ENCODE data around the gene CRHR2.

CRHR2 gene

DNA sequence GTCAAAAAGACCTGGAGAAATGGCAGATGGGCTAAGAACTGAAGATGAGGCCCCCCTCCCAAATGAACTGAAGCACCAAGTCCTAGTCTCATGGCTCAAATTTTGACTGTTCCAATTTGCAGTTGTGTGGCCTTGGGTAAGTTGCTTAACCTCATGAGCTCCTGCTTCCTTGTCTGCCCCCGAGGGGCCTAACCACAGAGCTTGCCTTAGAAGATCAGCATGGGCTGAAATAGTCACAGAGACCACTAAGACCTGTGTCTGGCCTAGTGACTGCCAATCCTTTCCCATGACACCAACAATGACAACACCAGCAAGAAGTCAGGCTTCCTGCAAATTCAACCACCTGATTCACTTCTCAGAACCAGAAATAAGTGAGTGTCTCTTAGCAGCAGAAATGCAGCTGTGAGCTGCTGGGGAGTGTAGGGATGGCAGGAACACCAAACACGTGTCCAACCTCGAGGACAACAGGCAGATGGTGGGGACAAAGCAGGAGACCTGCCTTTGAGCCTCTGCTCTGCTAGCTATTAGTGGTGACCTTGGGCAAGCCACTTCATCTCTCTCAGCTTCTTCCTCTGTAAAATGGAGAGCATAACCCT is 23.7 kb downstream of the CRHR2 start:
- DNase-seq (ENCODE audit: low read depth) = no peak
- H3K4me3 ChIP-seq (ENCODE audit: low read length) = no peak overlapping the region
- TF ChIP-seq, protein P1, sequence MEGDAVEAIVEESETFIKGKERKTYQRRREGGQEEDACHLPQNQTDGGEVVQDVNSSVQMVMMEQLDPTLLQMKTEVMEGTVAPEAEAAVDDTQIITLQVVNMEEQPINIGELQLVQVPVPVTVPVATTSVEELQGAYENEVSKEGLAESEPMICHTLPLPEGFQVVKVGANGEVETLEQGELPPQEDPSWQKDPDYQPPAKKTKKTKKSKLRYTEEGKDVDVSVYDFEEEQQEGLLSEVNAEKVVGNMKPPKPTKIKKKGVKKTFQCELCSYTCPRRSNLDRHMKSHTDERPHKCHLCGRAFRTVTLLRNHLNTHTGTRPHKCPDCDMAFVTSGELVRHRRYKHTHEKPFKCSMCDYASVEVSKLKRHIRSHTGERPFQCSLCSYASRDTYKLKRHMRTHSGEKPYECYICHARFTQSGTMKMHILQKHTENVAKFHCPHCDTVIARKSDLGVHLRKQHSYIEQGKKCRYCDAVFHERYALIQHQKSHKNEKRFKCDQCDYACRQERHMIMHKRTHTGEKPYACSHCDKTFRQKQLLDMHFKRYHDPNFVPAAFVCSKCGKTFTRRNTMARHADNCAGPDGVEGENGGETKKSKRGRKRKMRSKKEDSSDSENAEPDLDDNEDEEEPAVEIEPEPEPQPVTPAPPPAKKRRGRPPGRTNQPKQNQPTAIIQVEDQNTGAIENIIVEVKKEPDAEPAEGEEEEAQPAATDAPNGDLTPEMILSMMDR (IDR thresholded peaks at IDR 0.05; ENCODE audit: insufficient read depth, low read depth, low read length, missing control alignments) = no peak

DNA sequence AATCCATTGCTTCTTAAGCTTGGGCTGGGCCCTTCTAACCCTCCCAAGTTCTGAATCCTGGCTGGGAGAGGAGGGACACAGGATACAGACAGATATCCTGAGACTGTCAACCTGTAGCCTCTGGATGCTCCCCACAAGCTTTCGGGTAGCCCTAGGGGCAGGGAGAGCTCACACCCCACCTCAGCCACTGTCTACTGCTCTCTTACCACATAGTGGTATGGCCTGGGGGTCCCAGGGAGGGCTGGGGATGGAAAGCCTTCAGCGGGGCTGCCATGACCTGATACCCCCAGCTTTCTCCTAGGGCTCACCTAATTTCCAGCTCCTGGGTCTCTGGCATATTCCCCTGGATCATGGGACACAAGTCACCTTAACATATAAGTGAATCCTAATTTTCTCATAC is 25.1 kb downstream of the CRHR2 start:
- DNase-seq (ENCODE audit: low read depth) = no peak
- TF ChIP-seq, protein P1 (IDR thresholded peaks at IDR 0.05; ENCODE audit: insufficient read depth, low read depth, low read length, missing control alignments) = no peak
- H3K4me3 ChIP-seq (ENCODE audit: low read length) = no peak overlapping the region

DNA sequence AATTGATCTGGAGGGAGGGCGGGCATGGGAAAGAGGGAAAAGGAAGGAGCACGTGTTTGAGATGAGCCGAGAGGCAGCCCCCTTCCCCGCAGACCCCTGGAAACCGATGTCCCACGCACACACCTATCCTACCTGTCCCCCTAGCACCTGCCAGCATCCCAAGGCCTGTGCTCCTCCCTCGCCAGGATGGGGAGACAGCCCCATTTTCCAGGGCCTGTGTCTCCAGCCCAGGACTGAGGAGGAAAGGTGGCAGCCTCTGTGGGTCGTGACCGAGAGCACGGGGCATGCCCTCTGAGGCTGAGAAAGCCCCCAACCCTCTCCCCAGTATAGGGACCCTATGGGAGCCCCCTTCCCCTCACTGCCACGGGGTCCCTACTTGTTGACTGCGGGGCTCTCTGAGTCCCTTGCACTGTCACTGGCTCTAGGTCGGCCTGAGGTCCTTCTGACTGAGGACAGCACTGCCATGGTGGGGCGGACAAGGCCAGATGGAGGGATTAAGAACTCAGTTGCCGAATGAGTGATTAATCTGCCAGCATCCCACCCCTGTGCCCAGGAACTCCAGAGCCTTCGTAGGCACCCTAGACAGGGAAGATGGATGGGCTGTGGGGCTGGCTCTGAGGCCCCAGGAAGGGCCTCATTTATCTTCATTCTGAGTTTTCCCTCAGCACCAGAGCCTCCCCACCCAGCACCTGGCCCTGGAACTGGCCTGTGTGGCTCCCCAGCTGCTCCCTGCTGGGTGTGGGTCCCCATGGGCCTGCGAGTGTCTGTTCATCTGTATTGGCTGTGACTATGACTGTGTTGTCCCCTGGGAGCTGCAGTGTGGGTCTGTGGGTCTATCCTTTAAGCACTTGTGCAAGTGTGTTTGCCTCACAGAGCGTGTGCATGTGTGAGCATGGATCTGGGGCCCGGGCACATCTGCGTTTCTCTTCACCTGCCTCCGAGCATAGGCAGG is 26.0 kb downstream of the CRHR2 start:
- no peak overlapping the region for H3K4me3 ChIP-seq (ENCODE audit: low read length)
- no peak for DNase-seq (ENCODE audit: low read depth)
- TF ChIP-seq, protein P1 (IDR thresholded peaks at IDR 0.05; ENCODE audit: insufficient read depth, low read depth, low read length, missing control alignments) = no peak

DNA sequence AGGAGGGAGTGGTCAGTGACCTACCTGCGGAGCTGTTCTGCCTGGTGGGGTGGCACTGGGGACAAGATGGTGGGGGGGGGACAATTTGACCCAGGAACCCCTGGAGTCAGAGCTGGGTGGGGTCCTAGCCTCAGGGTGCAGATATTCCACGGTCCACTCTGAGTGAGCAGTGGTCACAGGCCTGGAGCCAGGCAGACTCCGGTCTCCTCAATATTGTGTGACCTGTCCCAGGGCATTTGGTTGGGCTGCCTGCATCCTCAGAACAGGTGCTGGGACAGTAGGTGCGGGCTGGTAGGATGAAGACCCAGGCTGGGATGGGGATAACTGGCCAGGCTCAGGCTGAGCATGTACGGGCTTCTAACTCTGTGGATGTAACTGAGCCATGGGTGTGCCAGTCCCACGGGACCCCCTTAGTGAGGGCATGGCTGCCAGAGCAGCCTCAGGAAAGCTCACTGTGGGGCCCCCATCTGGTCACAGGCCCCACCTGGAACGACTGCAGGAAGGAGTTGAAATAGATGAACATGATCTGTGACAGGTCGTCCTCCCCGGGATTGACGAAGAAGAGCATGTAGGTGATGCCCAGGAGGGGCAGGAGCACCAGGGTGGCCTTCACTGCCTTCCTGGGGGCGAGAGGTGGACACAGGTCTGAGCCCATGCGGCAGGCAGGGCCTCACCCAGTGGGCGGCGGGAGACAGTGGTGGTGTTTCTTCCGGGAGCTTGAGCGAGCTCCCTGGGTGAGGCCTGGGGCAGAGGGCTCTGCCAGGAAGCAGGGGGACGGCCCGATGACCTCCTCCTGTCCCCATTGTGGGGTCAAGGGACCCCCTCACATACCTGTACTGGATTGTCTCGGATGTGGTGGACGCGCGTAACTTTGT is 26.9 kb downstream of the CRHR2 start:
- TF ChIP-seq, protein P1 (IDR thresholded peaks at IDR 0.05; ENCODE audit: insufficient read depth, low read depth, low read length, missing control alignments) = no peak
- H3K4me3 ChIP-seq (ENCODE audit: low read length) = no peak overlapping the region
- DNase-seq (ENCODE audit: low read depth) = no peak

DNA sequence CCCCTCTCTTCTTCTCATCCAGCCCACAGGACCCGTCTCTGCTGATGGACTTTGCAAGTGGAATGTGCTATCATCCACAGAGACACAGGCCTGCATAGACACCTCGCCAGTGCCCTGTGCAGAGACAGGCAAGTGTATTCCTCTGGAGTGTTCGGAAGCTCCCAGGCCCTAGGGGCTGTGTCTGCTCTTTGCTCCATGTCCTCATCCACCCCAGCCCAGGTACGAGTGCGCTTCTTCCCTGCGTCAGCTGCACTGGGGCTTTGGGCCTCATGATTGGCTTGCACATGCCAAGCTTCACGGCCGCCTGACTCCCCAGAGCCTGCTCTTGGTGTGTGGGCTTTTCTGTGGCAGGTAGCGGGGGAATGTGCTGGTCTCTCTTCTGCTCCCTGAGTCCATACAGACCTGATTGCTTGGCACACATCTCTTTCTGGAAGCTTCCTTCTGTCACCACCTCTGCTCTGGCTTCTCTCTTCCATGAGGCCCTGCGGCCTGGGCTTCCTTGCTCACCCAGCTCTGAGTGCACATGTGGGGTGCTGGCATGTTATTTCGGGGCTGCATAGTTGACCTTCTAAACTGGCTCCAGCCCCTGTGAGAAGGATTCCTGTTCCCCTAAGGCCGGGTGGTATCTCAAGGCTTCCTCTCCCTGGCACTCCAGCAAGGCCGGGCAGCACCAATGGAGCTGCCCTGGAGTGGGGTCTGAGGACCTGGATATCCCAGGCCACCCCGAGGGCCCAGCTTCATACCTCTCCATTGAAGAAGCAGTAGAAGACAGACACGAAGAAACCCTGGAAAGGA is 27.8 kb downstream of the CRHR2 start:
- no peak for DNase-seq (ENCODE audit: low read depth)
- TF ChIP-seq, protein P1 (IDR thresholded peaks at IDR 0.05; ENCODE audit: insufficient read depth, low read depth, low read length, missing control alignments) = no peak
- no peak overlapping the region for H3K4me3 ChIP-seq (ENCODE audit: low read length)

Data from epithelial cell of esophagus (primary cell).